ENCODE data around the gene LRIG1. TPM values are rescaled to one million over a fixed set of nuclear protein-coding genes. Genes with fewer than 3 reads are reported as not detected.

LRIG1 gene
- total and polyA plus RNA-seq, 2 of the 8 experiments (the other 6 are each of a cell fraction or from before 2014, with no cell fraction given): 78.1 to 88.7 TPM

GRCh38 chr3:66472313-66473134 is 28.3 kb downstream of the LRIG1 start (continued):
- TF ChIP-seq CHD7 (IDR thresholded peaks at IDR 0.05; ENCODE audit: insufficient replicate concordance, low read length) (no peak), MAFK (IDR thresholded peaks at IDR 0.05; ENCODE audit: low read depth, low read length) (no peak), EGR1 (IDR thresholded peaks at IDR 0.05; ENCODE audit: borderline replicate concordance, low read depth, low read length) (no peak), RBBP5 (IDR thresholded peaks at IDR 0.05; ENCODE audit: borderline replicate concordance, low read depth, low read length) (no peak)
